Measurements from ENCODE around the gene GLDN. TPM values are rescaled to one million over a fixed set of nuclear protein-coding genes. Genes with fewer than 3 reads are reported as not detected.

Gene GLDN
- total and polyA plus RNA-seq, 4 experiments from 2014 or later, result not detected

- CTCF ChIA-PET (ENCODE audit: partially characterized antibody), result no interaction called here
- peaks cover 0 to 2% (median 0%) of the 10 kb centered on the region in 8 donors for H3K9me3 Mint-ChIP-seq
- H3K4me3 ChIP-seq (ENCODE audit: low read length in 2 of 2), result no peak overlapping the region
- intact Hi-C loops (cut with micrococcal nuclease), result no loop called here
- H3K27me3 ChIP-seq (ENCODE audit: insufficient read depth, low read length), result no peaks in the 10 kb centered on the region
- DNase-seq, result no peak
- H3K36me3 ChIP-seq (ENCODE audit: insufficient read depth, low read length), result no peaks in the 10 kb centered on the region
- H3K4me1 Mint-ChIP-seq, result no peaks in the 10 kb centered on the region
- H3K27ac Mint-ChIP-seq, result no peak overlapping the region
- no peaks in the 10 kb centered on the region for H3K27me3 Mint-ChIP-seq
- H3K4me3 Mint-ChIP-seq, result no peak overlapping the region
- no peaks in the 10 kb centered on the region for H3K4me1 ChIP-seq (ENCODE audit: insufficient read depth, low read length)
- no peak overlapping the region for H3K27ac ChIP-seq (ENCODE audit: low read depth, low read length)
- POLR2A ChIA-PET (ENCODE audit: partially characterized antibody), result no interaction called here
- peaks cover 7 to 12% of the 10 kb centered on the region in 2 donors for H3K36me3 Mint-ChIP-seq
- H3K9me3 ChIP-seq (ENCODE audit: control insufficient read depth in 1 of 2, low read length in 2 of 2), result no peaks in the 10 kb centered on the region
These were observed 108.5 kb downstream of the GLDN start for GRCh38 chr15:51450001-51450400.

Small RNAs within 50 kb of the gene (microRNA-seq; reads per million reads assigned to microRNA genes)
- gene MIR7973-1 (ENCODE audit: borderline microRNAs expressed, borderline number of aligned reads, borderline replicate concordance) (not detected), gene MIR7973-2 (ENCODE audit: borderline microRNAs expressed, borderline number of aligned reads, borderline replicate concordance) (not detected)

Other genes starting within 250 kb of the GLDN start
- gene TNFAIP8L3, start 246.7 kb upstream of the GLDN start, total RNA-seq, result not detected
- gene TNFAIP8L3, start 246.7 kb upstream of the GLDN start, polyA plus RNA-seq, result not detected
- not detected for gene CYP19A1, start 3.1 kb upstream of the GLDN start, total RNA-seq
- gene CYP19A1, start 3.1 kb upstream of the GLDN start, polyA plus RNA-seq, result not detected